HepG2 (cell line): Measurements from ENCODE around the gene MYBPC2. TPM values are rescaled to one million over a fixed set of nuclear protein-coding genes. Genes with fewer than 3 reads are reported as not detected.

Experiments used
- ATAD3A ChIP-seq: sonication (generic); formaldehyde crosslinking; IDR thresholded peaks from 2 replicates; pipeline ENCODE4 v1.4.0; 2020; ENCODE audit warnings: missing genetic modification reagents
- CHD2 ChIP-seq: IDR thresholded peaks from 2 replicates; pipeline ENCODE4 v1.6.1; 2011; ENCODE audit warnings: low read depth, low read length, improper control_type of control experiment
- HDAC2 ChIP-seq: sonication (generic); formaldehyde crosslinking; IDR thresholded peaks from 2 replicates; pipeline ENCODE4 v1.4.0; 2020; ENCODE audit warnings: missing genetic modification reagents
- HHEX ChIP-seq: IDR thresholded peaks from 2 replicates; pipeline ENCODE4 v1.6.1; 2016; ENCODE audit warnings: control low read depth
- HIC2 ChIP-seq: sonication (generic); formaldehyde crosslinking; IDR thresholded peaks from 2 replicates; pipeline ENCODE4 v1.9.0; 2022; ENCODE audit warnings: low read depth, missing genetic modification reagents
- MAX ChIP-seq: IDR thresholded peaks from 2 replicates; pipeline ENCODE4 v1.6.1; 2012; ENCODE audit warnings: inconsistent platforms
- PRDM4 ChIP-seq: sonication (generic); formaldehyde crosslinking; IDR thresholded peaks from 2 replicates; pipeline ENCODE4 v1.9.0; 2021; ENCODE audit warnings: missing genetic modification reagents, borderline replicate concordance
- ZFP91 ChIP-seq: sonication (generic); formaldehyde crosslinking; IDR thresholded peaks from 2 replicates; pipeline ENCODE4 v1.9.0; 2022; ENCODE audit warnings: missing genetic modification reagents, mild to moderate bottlenecking, borderline replicate concordance
- ZNF17 ChIP-seq: sonication (generic); formaldehyde crosslinking; IDR thresholded peaks from 2 replicates; pipeline ENCODE4 v1.5.0; 2020; ENCODE audit warnings: mild to moderate bottlenecking, missing genetic modification reagents
- ZNF230 ChIP-seq: sonication (generic); formaldehyde crosslinking; IDR thresholded peaks from 2 replicates; pipeline ENCODE4 v1.4.0; 2020; ENCODE audit warnings: mild to moderate bottlenecking, missing genetic modification reagents
- ZNF318 ChIP-seq: sonication (generic); formaldehyde crosslinking; IDR thresholded peaks from 2 replicates; pipeline ENCODE4 v1.4.0; 2020; ENCODE audit warnings: mild to moderate bottlenecking, missing genetic modification reagents
- ZNF660 ChIP-seq: sonication (generic); formaldehyde crosslinking; IDR thresholded peaks from 2 replicates; pipeline ENCODE4 v1.5.1; 2020; ENCODE audit warnings: mild to moderate bottlenecking, low read depth, missing genetic modification reagents, borderline replicate concordance
- ZNF816 ChIP-seq: sonication (generic); formaldehyde crosslinking; IDR thresholded peaks from 2 replicates; pipeline ENCODE4 v1.8.0; 2022; ENCODE audit warnings: missing genetic modification reagents, mild to moderate bottlenecking, borderline replicate concordance
- ZSCAN25 ChIP-seq: sonication (generic); formaldehyde crosslinking; IDR thresholded peaks from 2 replicates; pipeline ENCODE4 v1.8.0; 2022; ENCODE audit warnings: mild to moderate bottlenecking, missing genetic modification reagents
- polyA plus RNA-seq, 8 experiments: library from polyadenylated mRNA; depleted of rRNA in 3 of 8; stranded (reverse) in 7 of 8; unstranded in 1 of 8; fragments of >200 nt; fragmentation: Illumina TruSeq in 4 of 8; extraction: Trizol in 4 of 8; gene quantifications; 2 replicates each; pipeline versions ENCODE4 v1.2.1 to v1.2.3, GENCODE V29; 2011 to 2016; ENCODE audit warnings: low read depth in 4 of 8, missing spikeins in 1 of 8, mixed read lengths in 1 of 8; ENCODE audit not compliant: insufficient read depth in 1 of 8
- total RNA-seq, 5 experiments: library from RNA; depleted of rRNA; stranded (reverse); fragments of >200 nt; fragmentation: Illumina TruSeq; extraction: Trizol; gene quantifications; 2 replicates each; pipeline ENCODE4 v1.2.3, GENCODE V29; 2016; ENCODE audit warnings: low read depth in 1 of 5

The MYBPC2 gene
- total and polyA plus RNA-seq, 2 of the 13 experiments (the other 11 are each of a cell fraction or from before 2014, with no cell fraction given): not detected

- no peak for TF ChIP-seq ZNF17 (CRISPR knock-in tag)
- TF ChIP-seq PRDM4 (CRISPR knock-in tag): no peak
- no peak for TF ChIP-seq HIC2
- peak; percentile 76; the same call in 1 of the 2 replicates for TF ChIP-seq ZFP91 (CRISPR knock-in tag)
- no peak for TF ChIP-seq HHEX (CRISPR knock-in tag)
- no peak for TF ChIP-seq ZNF318 (CRISPR knock-in tag)
- peak; percentile 68; the same call in 1 of the 2 replicates for TF ChIP-seq ZSCAN25 (CRISPR knock-in tag)
- TF ChIP-seq ATAD3A (CRISPR knock-in tag): no peak
- TF ChIP-seq ZNF816 (CRISPR knock-in tag): peak; percentile 91; the same call in 1 of the 2 replicates
- TF ChIP-seq MAX: peak; percentile 77
- no peak for TF ChIP-seq ZNF660 (CRISPR knock-in tag)
- no peak for TF ChIP-seq CHD2
- TF ChIP-seq ZNF230 (CRISPR knock-in tag): no peak; the same call in 1 of the 2 replicates
- no peak for TF ChIP-seq HDAC2
These were observed 48.6 kb upstream of the MYBPC2 start, which contains the start of gene POLD1 (continued) for GRCh38 chr19:50383852-50384684.
